ENCODE measurements around the gene MBNL2.

GRCh38 chr13:97372936-97373335 is 150.8 kb downstream of the MBNL2 start:
- TF ChIP-seq CTCF (CRISPR knock-in tag; IDR thresholded peaks at IDR 0.05) (no peak), ZBTB26 (CRISPR knock-in tag; IDR thresholded peaks at IDR 0.05; ENCODE audit: borderline replicate concordance) (no peak), RBFOX2 (IDR thresholded peaks at IDR 0.05; ENCODE audit: low read depth, low read length) (no peak), POLR2AphosphoS5 (IDR thresholded peaks at IDR 0.05; ENCODE audit: low read depth, low read length) (no peak), TBP (CRISPR knock-in tag; IDR thresholded peaks at IDR 0.05) (no peak), CREB1 (IDR thresholded peaks at IDR 0.05) (no peak), CREB1 (CRISPR knock-in tag; IDR thresholded peaks at IDR 0.05) (no peak), ZBTB1 (CRISPR knock-in tag; IDR thresholded peaks at IDR 0.05; ENCODE audit: borderline replicate concordance) (no peak), EP300 (IDR thresholded peaks at IDR 0.05; ENCODE audit: low read depth in 2 of 2, low read length in 2 of 2) (no peak), EP300 (CRISPR knock-in tag; IDR thresholded peaks at IDR 0.05; ENCODE audit: borderline replicate concordance) (no peak), ZC3H4 (CRISPR knock-in tag; IDR thresholded peaks at IDR 0.05; ENCODE audit: borderline replicate concordance) (no peak), ZNF558 (CRISPR knock-in tag; IDR thresholded peaks at IDR 0.05; ENCODE audit: borderline replicate concordance) (no peak), ZNF121 (CRISPR knock-in tag; IDR thresholded peaks at IDR 0.05) (no peak), SMARCC2 (IDR thresholded peaks at IDR 0.05) (no peak), PHB2 (IDR thresholded peaks at IDR 0.05; ENCODE audit: partially characterized antibody) (no peak), POLR2A (IDR thresholded peaks at IDR 0.05; ENCODE audit: insufficient read depth in 1 of 2, low read depth in 2 of 2, low read length in 2 of 2) (no peak)
